Gastroesophageal sphincter (tissue), 4 donors: Measurements from ENCODE around the gene FAM32A. TPM values are rescaled to one million over a fixed set of nuclear protein-coding genes. Genes with fewer than 3 reads are reported as not detected.

Experiments
- ATAC-seq: fragments of 150-250 bp; one replicate; pipeline ENCODE4 v1.9.1; 2016; ENCODE audit warnings: mild to moderate bottlenecking, moderate library complexity
- H3K27ac ChIP-seq, 4 donors: fragments of 200-600 bp; sonication (generic) in 3 of 4; 1 replicate in 3 of 4; 2 replicates in 1 of 4; pipeline ENCODE4 v1.5.1; 2016 to 2019
- H3K27me3 ChIP-seq: fragments of 200-600 bp; sonication (generic); one replicate; pipeline ENCODE4 v1.5.1; 2019
- H3K36me3 ChIP-seq, 2 donors: fragments of 200-600 bp; sonication (generic); one replicate each; pipeline ENCODE4 v1.5.1; 2019; ENCODE audit warnings: control low read depth in 1 of 2
- H3K4me1 ChIP-seq, 3 donors: fragments of 200-600 bp; sonication (generic); 1 replicate in 2 of 3; 2 replicates in 1 of 3; pipeline ENCODE4 v1.5.1; 2016 to 2019; ENCODE audit warnings: control low read depth in 2 of 3
- H3K4me3 ChIP-seq, 2 donors: fragments of 200-600 bp; sonication (generic); one replicate each; pipeline ENCODE4 v1.5.1; 2019; ENCODE audit warnings: mild to moderate bottlenecking in 1 of 2, moderate library complexity in 1 of 2
- H3K9me3 ChIP-seq, 3 donors: fragments of 200-600 bp; sonication (generic); one replicate each; pipeline ENCODE4 v1.5.1; 2017 to 2019; ENCODE audit warnings: control low read depth in 2 of 3
- EP300 ChIP-seq: sonication (generic); formaldehyde crosslinking; IDR thresholded peaks from one replicate; pipeline ENCODE4 v1.6.1; 2017; ENCODE audit warnings: antibody characterized with exemption, mild to moderate bottlenecking
- POLR2A ChIP-seq, 2 donors: fragments of 450-650 bp; IDR thresholded peaks; one replicate each; pipeline ENCODE4 v1.6.1; 2017; ENCODE audit warnings: antibody characterized with exemption in 2 of 2, mild to moderate bottlenecking in 2 of 2, moderate library complexity in 1 of 2
- POLR2AphosphoS5 ChIP-seq: sonication (generic); formaldehyde crosslinking; IDR thresholded peaks from one replicate; pipeline ENCODE4 v1.6.1; 2017; ENCODE audit warnings: antibody characterized with exemption
- WGBS, 2 donors: methylation state at CpG; one replicate each; pipeline ENCODE4 v1.1.5; 2018; ENCODE audit warnings: low coverage in 1 of 2; 5-methylcytosine and 5-hydroxymethylcytosine counted together
- total RNA-seq, 4 donors: library from RNA; depleted of rRNA; stranded (reverse); fragments of >200 nt; gene quantifications; one replicate each; pipeline ENCODE4 v1.1.0, GENCODE V29; 2016
- TF ChIP-seq, protein P1 (sequence below), 4 experiments: fragments of 200-600 bp in 2 of 4; fragments of 450-650 bp in 2 of 4; sonication (generic) in 1 of 4; IDR thresholded peaks; one replicate each; pipeline ENCODE4 v1.5.1; 2017 to 2019; ENCODE audit warnings: antibody characterized with exemption in 4 of 4, mild to moderate bottlenecking in 2 of 4, moderate library complexity in 2 of 4

Gene FAM32A
- total RNA-seq, 4 donors from 2014 or later, result 90.1 to 126 (median 104) TPM

DNA sequence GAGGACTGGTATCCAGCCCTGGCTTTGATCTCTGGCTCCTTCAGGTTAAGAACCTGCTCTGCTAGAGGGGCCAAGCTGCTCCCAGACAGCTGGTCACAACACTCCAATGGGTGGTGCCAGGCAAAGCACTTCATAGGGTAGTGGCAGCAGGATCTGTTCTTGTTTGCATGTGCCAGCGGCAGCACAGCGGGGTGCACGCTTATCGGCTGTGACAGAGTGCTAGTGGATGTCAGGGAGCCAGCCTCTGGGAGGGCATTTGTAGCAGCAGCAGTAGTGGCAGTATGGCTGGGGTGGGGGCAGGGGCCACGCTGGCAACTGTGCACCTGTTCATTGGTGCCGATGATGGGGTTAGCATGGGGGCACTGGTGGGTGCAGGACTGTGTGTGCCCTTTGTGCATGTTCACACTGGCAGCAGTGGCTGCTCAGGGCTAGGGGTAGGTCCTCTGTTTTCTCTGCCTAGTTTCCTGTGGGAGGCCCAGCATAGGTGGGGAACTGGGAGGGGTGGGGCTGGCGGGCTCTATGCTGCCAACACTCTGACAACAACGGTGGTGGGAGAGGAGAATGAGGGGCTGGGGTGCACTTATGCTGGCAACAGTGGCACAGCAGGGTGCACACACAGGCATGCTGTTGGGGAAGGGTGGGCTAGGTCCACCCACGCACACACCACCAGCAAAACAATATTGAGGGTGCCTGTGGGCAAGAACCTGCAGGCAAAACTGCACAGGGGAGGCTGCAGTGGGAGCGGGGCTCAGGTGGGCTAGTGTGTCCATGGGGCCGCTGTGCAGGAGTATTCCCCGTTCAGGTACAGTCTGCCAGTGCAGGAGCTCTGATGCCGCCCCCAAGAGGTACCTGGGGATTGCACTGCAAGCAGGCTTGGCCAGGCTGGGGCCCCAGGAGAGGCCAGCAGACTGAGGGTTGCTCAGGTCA lies 31.8 kb downstream of the FAM32A start:
- Histone ChIP-seq H3K4me3 (no peak overlapping the region), H3K27me3 (no peaks in the 10 kb centered on the region), H3K4me1 (peaks cover 0 to 9% (median 0%) of the 10 kb centered on the region in 3 donors), H3K27ac (no peak overlapping the region), H3K9me3 (peaks cover 0 to 28% (median 0%) of the 10 kb centered on the region in 3 donors), H3K36me3 (peaks cover 0 to 83% of the 10 kb centered on the region in 2 donors)
- ATAC-seq, result no peak
- TF ChIP-seq POLR2AphosphoS5 (no peak), POLR2A (IDR thresholded peaks at IDR 0.05) (no peak), EP300 (no peak)
- TF ChIP-seq, protein P1, sequence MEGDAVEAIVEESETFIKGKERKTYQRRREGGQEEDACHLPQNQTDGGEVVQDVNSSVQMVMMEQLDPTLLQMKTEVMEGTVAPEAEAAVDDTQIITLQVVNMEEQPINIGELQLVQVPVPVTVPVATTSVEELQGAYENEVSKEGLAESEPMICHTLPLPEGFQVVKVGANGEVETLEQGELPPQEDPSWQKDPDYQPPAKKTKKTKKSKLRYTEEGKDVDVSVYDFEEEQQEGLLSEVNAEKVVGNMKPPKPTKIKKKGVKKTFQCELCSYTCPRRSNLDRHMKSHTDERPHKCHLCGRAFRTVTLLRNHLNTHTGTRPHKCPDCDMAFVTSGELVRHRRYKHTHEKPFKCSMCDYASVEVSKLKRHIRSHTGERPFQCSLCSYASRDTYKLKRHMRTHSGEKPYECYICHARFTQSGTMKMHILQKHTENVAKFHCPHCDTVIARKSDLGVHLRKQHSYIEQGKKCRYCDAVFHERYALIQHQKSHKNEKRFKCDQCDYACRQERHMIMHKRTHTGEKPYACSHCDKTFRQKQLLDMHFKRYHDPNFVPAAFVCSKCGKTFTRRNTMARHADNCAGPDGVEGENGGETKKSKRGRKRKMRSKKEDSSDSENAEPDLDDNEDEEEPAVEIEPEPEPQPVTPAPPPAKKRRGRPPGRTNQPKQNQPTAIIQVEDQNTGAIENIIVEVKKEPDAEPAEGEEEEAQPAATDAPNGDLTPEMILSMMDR (IDR thresholded peaks at IDR 0.05), result no peak
- WGBS, 2 donors, result no CpG with 5 or more reads among the region's 13 CpGs

GRCh38 chr19:16217716-16218451 lies 32.7 kb downstream of the FAM32A start:
- TF ChIP-seq, protein P1 (IDR thresholded peaks at IDR 0.05), result no peak
- TF ChIP-seq POLR2A (IDR thresholded peaks at IDR 0.05), result no peak
- TF ChIP-seq POLR2AphosphoS5, result no peak
- no peak for TF ChIP-seq EP300
- no peak overlapping the region for H3K27ac ChIP-seq
- H3K4me1 ChIP-seq, result peaks cover 0 to 9% (median 0%) of the 10 kb centered on the region in 3 donors
- ATAC-seq, result no peak
- H3K27me3 ChIP-seq, result no peaks in the 10 kb centered on the region
- WGBS, 2 donors, result 86 to 98% methylated on average over 9 to 10 of the region's 16 CpGs
- H3K36me3 ChIP-seq, result peaks cover 0 to 86% of the 10 kb centered on the region in 2 donors
- H3K9me3 ChIP-seq, result peaks cover 0 to 34% (median 0%) of the 10 kb centered on the region in 3 donors
- no peak overlapping the region for H3K4me3 ChIP-seq

- TF ChIP-seq POLR2AphosphoS5 (no peak), EP300 (no peak), POLR2A (IDR thresholded peaks at IDR 0.05) (no peak)
- TF ChIP-seq, protein P1 (IDR thresholded peaks at IDR 0.05), result no peak
- ATAC-seq, result no peak
- 76 to 86% methylated on average over 2 of the region's 2 CpGs for WGBS, 2 donors
- Histone ChIP-seq H3K36me3 (peaks cover 0 to 91% of the 10 kb centered on the region in 2 donors), H3K4me1 (peaks cover 0 to 9% (median 0%) of the 10 kb centered on the region in 3 donors), H3K27me3 (no peaks in the 10 kb centered on the region), H3K9me3 (peaks cover 0 to 34% (median 0%) of the 10 kb centered on the region in 3 donors), H3K4me3 (no peak overlapping the region), H3K27ac (no peak overlapping the region)
Measured at GRCh38 chr19:16218851-16219250, 33.6 kb downstream of the FAM32A start.

DNA sequence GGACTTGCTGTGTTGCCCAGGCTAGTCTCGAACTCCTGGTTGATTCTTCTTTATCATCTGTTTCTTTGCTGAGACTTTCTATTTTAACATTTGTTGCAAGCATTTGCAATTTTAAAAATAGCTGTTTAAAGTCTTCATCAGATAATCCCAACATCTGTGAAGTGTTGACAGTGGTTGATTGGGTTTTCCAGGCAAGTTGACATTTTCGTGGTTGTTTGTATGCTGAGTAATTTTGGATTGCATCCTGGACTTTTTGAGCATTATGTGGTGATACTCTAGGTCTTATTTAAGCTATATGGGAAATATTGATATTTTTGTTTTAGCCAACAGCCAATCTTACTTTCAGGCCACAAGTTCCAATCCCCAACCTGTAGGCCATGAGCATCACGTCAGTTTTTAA lies 37.6 kb downstream of the FAM32A start:
- no peaks in the 10 kb centered on the region for H3K27me3 ChIP-seq
- no peak overlapping the region for H3K27ac ChIP-seq
- no peak for TF ChIP-seq POLR2A (IDR thresholded peaks at IDR 0.05)
- TF ChIP-seq, protein P1 (IDR thresholded peaks at IDR 0.05), result no peak
- no peak for TF ChIP-seq EP300
- no peak for TF ChIP-seq POLR2AphosphoS5
- peaks cover 0 to 99% of the 10 kb centered on the region in 2 donors for H3K36me3 ChIP-seq
- no peak overlapping the region for H3K4me3 ChIP-seq
- 83 to 85% methylated on average over 1 to 3 of the region's 3 CpGs for WGBS, 2 donors
- ATAC-seq, result no peak
- H3K4me1 ChIP-seq, result peaks cover 0 to 2% (median 0%) of the 10 kb centered on the region in 3 donors
- peaks cover 0 to 34% (median 0%) of the 10 kb centered on the region in 3 donors for H3K9me3 ChIP-seq
